COLO668 (cell line): ENCODE data around the gene TXNIP.
A peak's percentile ranks its signal among the peaks of the same experiment; 100 is the strongest.
"Not testable (repeated sequence)": the region's sequence is repeated elsewhere in the genome, so short reads cannot be mapped to it uniquely, and the experiment has no call there.

Experiments used
- DNase-seq: peaks from one replicate; lab custom pipeline; 2025; ENCODE audit not compliant: unreplicated experiment; lab: John Stamatoyannopoulos, UW

Gene TXNIP

GRCh38 chr1:145996433-145997015 lies at the start of gene TXNIP:
TSS of gene TXNIP (minus strand) at chr1:145996579. CDS start at chr1:145996266, 313 bp downstream.
- DNase-seq, result peak; percentile 99

DNA sequence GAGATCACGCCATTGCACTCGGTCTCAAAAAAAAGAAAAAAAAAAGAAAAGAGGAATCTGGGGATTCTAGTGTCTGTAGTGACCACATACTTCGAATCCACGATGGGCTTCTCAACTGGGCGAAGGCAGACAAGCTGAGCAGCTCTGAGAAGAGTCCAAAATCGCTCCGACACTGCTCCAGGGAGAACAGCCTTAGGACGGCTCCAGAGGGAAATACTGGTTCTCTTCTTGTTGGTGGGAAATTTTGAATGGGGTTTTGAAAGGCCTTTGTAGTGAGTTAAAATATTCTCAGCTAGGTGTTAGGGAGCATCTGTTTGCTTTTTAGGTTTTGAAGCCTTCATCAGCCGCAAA lies 43.4 kb upstream of the TXNIP start:
- DNase-seq, result no peak

DNA sequence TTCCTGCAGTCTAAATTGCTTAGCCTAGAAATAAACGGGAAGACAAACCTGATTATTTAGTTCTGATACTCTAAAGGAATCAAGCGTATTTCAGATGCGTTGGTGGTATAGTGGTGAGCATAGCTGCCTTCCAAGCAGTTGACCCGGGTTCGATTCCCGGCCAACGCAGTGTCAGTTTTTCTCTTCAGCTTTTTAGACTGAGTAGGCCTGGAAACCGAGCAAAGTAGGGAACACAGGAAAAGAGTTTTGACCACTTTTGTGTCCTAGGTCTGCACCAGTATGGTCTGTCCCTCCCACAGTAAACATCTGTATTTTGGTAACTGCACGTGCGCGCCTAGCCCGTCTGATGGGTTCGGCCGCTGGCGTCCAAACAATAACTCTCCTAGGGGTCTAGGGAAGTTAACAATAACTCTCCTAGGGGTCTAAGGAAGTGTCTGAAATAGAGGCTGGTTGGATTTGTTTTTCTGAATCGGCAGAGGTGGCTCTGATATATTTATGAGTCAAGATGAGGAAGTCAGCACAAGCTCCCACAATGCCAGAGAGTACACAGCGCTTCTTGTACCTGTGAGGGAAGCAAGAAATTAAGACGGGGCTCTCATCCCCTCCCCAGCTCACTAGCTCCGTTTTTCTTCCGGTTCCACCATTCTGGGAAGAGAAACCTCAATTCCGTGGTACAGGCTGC lies 40.7 kb upstream of the TXNIP start:
- DNase-seq, result peak; percentile 81

- no peak for DNase-seq
Observed at GRCh38 chr1:146036241-146036964, 40.0 kb upstream of the TXNIP start.

GRCh38 chr1:146035048-146035423 lies 38.7 kb upstream of the TXNIP start:
- DNase-seq, result no peak

DNA sequence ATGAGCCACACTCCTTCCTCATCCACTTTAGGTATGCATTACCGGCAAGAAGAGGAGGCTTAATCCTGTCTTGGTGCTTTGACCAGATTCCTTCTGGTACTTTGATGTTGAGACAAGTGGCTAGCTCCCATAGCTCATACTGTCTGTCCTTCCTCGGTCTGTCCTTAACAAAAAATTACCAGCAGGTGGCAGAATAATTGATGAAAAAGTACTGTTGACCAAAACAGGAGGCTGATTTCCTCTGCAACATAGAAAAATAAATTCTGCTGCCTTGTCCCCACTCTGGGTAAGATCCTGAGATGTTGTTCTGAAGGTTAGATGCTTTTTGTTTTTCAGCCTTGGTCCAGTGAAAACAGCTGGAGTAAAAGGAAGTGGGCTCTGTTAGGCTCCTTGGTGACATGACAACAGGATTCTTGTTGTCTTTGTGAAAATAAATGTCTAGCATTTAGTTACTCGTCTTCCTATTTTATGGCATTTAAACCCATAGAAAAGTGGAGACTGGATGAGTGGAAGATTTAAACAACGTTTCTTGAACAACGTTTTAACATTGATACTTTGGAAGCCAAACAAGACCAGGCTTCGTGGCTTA lies 36.3 kb upstream of the TXNIP start:
- peak; percentile 16 for DNase-seq

GRCh38 chr1:146031476-146031875 lies 35.1 kb upstream of the TXNIP start:
- no peak for DNase-seq

DNA sequence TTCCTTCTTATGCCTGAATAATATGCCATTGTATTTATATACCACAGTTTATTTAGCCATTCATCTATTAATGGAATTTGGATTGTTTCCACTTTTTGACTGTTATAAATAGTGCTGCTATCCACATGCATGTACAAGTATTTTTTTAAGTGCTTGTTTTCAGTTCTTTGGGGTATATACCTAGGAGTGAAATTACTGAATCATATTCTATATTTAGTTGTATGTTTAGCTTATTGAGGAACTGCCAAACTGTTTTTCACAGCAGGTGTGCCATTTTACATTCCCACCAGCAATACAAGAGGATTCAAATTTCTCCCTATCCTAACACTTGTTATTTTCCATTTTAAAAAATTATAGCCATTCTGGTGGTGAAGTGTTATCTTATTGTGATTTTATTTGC lies 32.7 kb upstream of the TXNIP start:
- no peak for DNase-seq

DNA sequence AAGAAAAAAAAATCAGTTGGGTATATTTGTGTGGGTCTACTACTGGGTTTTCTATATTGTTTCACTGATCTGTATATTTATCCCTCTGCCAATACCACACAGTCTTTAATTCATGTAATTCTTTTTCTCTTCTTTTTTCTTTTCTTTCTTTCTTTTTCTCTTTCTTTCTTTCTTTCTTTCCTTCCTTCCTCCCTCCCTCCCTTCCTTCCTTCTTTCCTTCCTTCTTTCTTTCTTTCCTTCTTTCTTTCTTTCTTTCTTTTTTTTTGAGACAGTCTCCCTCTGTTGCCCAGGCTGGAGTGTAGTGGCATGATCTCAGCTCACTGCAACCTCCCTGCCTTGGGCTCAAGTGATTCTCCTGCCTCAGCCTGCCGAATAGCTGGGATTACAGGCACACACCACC lies 30.3 kb upstream of the TXNIP start:
- DNase-seq, result not testable (repeated sequence)

- not testable (repeated sequence) for DNase-seq
Observed at GRCh38 chr1:146025787-146026495, 29.6 kb upstream of the TXNIP start.

DNA sequence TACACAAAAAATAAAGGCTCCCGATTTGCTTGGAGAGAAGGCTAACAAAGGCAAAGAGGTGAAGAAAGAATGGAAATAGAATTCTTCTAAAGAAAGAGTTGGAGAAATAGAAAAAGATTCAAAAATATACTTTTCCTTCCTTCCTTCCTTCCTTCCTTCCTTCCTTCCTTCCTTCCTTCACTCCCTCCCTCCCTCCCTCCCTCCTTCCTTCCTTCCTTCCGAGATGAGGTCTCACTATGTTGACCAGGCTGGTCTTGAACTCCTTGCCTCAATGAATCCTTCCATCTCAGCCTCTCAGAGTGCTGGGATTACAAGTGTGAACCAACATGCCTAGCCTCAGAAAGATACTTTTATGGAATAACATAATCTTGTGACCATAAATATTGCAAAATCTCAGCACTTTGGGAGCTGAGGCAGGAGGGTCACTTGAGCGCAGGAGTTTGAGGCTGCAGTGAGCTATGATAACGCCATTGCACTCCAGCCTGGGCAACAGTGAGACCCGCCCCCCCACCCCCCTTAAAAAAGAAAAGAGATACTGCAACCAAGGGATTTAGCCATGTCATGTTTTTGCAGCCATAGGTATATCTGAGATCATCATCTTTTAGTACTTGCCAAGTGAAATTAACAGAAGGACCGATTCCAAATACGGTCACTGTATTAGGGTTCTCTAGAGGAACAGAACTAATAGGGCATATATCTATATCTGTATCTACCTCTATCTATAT lies 26.2 kb upstream of the TXNIP start:
- no peak for DNase-seq

GRCh38 chr1:146021622-146022402 lies 25.4 kb upstream of the TXNIP start, which contains the start of gene HJV:
TSS of gene HJV (minus strand) at chr1:146021735. CDS start at chr1:146020231, 1,504 bp downstream.
- DNase-seq, result no peak

DNA sequence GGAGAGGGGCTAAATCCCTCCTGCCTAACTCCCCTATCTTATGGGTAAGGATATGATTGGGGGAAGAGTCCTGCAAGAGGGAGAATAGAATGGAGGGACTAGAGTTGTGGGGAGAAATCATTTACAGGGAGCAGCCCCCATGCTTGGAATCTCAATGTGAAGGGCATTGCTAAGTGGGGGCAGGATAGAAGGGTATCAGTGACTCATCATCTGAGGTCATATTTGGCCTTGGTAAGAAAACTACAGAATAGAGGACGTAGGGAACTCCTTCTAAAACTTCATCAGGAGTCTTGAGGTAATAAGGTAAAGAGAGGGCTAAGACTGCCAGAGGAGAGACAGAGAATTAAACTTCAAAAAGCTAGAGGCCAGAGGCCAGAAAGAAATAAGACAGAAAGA lies 24.7 kb upstream of the TXNIP start:
- DNase-seq, result no peak

GRCh38 chr1:146020058-146021049 lies 24.0 kb upstream of the TXNIP start:
- DNase-seq, result no peak

- no peak for DNase-seq
Observed at GRCh38 chr1:146019231-146020057, 23.1 kb upstream of the TXNIP start.

GRCh38 chr1:146016891-146017290 lies 20.5 kb upstream of the TXNIP start:
- DNase-seq, result no peak

DNA sequence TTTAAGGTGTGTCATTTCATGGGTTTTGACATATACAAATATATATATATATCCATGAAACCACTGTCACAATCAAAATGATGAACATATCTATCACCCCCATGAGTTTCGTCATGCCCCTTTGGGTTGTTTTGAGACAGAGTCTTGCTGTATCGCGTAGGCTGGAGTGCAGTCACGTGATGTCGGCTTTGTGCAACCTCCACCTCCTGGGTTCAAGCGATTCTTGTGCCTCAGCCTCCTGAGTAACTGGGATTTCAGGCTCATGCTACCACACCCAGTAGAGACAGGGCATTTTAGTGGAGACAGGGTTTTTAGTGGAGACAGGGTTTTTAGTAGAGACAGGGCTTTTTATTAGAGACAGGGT lies 17.2 kb upstream of the TXNIP start:
- no peak for DNase-seq
